Fibroblast of peridontal ligament (primary cell): ENCODE measurements around the gene PCBD1.
"Not testable (repeated sequence)": the region's sequence is repeated elsewhere in the genome, so short reads cannot be mapped to it uniquely, and the experiment has no call there.

Experiments used
- DNase-seq: peaks from one replicate; pipeline ENCODE4 v3.0.0-alpha.2; 2010; ENCODE audit errors: extremely low read depth

PCBD1 gene

DNA sequence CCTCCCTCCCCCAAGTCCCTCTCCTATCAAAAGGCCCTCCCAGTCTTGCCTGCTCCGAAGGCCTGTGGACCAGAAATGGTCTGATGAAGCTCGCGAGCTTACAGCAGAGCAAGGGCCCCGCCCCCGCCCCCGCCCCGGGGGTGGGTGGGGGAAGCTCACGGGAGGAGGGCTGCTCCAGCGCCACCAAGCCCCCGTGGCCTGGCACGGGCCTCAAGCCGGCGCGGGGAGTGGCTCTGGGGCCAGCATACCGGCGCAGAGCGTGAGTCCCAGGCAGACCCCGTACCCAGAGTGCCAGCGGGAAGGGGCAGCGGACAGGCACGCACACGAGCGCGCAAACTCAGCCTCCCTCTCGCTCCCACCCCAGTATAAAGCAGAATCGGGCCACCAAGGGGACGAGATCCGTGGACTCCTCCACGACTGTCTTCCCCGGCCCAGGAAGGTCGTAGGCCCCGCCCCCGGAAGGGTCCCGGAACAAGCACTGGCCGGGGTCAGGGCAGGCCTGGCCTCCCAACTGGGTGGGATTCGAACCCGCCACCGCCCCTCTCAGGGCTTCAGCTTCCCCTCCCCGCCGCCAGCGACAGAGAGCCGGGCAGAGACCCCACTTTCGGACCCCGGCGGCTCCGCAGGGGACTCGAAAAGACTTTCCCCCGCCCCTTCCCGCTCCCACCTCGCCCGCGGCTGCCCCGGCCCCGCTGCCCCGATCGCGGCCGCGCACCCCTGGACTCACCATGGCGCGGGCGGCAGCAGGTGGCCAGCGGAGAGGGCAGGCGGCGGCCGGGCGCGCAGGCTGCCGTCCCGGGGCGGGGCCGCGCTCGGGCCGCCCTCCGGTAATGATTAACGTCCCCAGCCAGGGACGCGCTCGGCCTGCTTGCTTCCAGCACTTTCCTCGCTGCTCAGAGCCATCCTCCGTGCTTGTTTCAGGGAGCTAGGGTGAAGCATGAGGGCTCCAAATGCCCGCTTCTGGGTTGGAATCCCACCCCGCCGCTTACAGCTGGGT, at the start of gene PCBD1:
Gene PCBD1, minus strand, starts transcription at position 762 of the 997 bp plus-strand sequence. Its CDS starts 32 bp downstream, at position 730.
- peak; percentile 62 for DNase-seq

DNA sequence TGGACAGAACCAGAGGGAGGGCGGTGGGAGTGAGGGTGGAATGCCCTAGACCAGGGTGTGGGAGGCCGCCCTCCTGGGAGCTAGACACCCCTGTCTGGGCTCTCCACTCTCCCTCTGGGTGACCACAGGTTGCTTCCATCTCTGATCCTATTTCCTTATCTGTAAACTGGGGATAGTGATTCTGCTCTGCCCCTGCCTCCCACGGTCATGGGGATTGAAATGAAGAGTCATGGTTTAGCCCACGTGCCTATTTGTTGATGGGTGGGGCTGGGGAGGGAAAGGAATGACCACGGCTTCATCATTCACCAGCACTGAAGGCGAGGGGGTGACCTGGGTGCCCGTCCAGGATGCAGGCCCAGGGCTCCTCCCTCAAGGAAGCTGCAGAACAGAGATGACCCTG, 49.3 kb upstream of the PCBD1 start:
- no peak for DNase-seq

DNA sequence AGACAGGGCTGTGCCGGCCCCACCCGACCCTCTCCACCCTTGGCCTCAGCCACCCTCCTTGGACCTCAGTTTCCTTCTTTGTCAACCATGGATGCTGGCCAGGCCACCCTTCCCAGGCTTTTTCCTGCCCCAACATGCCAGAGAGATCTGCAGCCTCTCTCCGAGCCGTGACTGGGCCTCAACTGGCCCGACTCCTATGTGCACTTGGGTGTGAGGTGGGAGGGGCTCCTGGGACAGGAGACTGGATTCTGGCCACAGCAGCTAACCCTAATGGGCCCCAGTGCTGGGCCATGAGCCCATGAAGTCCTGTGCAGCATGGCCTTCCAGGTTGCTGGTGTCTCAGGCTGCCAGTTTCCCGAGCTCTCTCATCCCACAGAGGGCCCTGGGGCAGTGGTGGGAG, 47.7 kb upstream of the PCBD1 start:
- no peak for DNase-seq

DNA sequence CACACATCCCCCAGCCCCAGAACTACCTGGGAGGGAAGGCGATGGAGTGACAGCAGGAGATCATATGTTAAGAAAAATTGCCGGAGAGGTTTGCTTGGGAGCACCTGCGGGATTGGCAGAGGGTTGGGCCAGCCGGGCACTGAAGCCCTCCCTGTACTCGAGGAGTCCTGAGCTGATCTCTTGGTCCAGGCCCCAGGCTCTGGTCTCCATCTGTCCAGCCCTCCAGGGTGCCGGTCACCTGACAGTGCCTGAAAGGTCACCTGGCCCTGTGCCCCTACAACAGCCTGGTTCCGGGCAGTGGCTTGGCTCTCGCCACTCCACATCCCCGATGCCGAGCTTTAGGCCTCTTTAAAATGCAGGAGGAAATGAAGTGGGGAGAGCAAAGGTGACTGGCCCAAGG, 47.3 kb upstream of the PCBD1 start:
- DNase-seq: no peak

DNA sequence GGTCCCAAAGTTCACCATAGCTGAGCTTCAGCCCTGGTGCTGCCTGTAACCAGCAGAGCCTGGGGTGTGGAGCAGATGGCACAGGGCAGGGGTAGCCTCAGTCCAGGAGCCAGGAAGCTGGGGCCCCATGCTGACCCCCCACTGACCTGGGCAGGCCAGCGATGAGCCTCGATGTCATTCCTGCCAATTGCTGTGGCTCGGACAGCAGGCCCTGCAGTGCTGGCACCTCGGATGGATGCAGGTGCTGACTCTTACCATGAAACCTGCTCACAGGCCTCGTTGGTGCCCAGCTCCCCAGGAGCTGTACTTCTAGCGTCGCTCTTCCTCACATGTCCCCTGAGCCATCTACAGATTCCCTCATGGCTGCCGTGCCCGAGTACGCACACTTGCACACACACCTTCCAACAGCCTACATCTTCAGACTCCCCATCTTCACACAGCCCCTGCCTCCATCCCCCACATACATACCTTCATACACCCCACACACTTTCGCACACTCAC, 46.8 kb upstream of the PCBD1 start:
- no peak for DNase-seq

DNA sequence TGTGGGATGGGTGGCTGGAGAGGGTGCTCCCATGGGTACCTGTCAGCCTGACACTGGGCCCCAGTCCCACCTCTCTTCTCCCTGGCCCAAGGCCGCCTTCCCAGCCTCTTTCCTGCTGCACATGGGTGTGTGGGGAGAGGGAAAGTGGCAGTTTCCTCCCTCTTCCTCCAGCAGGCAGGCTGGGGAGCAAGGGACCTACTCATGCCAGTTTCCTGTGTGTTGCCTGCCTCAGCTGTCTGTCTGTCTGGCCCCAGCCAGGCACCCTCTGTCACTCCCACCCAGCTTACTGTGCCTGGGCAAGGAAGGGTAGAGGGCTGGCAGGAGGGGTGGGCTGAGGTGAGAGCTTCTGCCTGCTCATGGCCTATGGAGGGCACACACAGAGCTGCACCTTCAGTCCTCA, 46.3 kb upstream of the PCBD1 start:
- DNase-seq: no peak

DNA sequence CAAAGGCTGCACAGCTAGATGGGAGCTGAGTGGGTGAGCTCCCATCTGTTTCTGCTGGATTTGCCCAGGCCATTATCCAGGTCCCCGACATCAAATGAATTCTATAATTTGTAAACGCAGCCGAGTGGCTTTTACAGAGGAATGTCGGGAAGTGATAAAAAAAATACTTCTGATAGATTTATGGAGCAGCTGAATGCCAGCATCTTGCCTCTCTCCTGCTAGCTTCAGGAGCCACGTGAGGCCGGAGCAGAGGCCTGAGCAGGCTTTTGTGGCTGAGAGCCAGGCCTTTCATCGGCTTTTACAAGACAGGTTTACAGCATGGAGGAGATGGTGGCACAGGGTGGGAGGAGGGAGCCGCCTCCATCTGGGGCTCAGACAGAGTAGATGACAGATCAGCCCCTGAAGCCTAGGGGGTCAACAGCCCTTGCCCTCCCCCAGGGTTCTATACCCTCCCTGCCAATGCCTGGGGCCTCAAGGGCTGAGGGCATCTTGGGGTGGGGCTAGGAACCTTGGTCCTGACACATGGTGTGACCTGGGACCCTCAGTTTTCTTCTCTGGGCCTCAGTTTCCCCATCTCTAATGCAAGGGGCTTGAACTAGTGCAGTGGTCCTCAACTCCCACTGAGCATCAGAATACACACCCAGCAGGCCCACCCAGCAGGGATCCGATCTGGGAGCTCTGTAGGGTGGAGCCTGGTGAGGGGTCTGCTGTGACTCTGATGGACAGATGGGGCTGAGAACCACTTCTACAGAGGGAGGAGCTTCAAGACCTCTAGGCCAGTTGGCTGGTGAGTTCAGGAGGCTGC, 44.2 kb upstream of the PCBD1 start:
- DNase-seq: no peak

DNA sequence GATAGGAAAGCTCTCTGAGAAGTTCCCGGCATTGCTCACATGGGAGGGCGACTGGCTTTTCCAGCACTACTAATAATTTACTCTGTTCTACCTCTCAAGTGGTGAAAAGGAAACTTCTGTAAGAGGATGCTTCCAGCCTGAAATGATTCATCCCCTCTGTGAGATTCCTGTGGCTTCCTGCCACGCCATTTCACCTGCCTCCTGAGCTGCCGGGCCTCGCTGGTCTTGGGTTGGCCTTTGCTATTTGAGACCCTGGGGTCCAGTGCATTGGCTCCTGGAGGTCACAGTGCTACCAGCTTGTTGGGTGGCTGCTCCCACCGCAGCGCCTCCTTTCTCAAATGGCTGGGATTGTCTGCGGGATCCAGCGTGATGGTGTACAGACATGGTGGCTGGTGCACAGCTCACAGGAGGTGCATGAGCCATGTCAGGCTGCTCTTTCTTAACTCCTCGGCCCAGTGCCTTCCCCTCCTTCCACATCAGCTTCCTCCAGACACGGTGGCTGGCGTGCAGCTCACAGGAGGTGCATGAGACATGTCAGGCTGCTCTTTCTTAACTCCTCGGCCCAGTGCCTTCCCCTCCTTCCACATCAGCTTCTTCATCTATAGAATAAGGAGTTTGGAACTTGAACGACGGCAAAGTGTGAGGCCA, 42.9 kb upstream of the PCBD1 start:
- DNase-seq: no peak

DNA sequence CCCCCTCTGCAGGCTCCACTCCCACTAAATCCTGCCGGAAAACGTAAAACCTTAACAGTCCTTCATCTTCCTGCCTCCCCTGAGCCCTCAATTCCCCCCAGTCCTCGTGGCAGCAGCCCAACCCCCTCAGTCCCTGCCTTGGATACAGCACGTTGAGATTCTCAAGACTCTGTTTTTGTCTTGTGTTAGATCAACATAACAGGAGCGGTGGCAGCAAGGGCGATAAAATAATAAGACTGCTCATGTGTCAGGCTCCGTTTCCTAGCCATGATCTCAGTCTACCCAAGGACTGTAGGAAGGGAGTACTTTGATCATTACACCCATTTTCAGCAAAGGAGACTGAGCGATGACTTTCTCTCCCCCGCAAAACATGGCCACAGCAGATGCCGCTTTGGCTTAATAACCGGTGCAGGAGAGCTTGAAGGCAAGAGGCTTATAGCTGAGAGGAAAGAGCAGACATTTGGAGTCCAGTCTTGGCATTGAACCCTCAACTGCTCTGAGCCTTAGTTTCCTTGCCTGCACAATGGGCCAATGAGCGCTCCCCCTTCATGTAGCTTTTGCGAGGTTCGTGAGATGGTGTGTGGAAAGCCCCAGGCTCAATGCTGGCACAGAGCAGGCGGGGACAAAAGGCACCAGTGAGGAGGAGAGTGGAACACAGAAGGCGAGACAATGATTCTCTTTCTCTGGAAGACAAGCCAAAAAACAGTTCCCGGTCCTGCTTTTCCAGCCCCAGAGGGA, 42.1 kb upstream of the PCBD1 start:
- DNase-seq: no peak

DNA sequence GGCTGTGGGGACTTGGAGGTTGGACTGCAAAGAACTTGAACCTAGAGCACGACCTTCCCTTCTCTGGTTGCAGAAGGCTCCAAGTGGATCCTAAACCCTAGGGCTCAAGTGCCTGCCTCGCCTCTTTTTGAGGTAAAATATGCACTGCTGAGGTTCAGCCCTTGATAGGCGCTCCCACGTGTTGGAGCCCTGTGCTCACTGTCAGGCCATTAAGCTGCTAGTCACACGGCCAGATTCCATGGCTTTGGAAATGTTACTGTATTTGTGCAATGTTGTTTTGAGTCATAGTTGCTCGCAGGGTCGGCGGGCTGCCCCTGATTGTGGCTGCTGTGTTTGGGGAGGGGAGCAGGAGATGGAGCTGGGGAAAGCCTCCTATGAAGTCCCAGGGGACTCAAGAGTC, 39.8 kb upstream of the PCBD1 start:
- no peak for DNase-seq

DNA sequence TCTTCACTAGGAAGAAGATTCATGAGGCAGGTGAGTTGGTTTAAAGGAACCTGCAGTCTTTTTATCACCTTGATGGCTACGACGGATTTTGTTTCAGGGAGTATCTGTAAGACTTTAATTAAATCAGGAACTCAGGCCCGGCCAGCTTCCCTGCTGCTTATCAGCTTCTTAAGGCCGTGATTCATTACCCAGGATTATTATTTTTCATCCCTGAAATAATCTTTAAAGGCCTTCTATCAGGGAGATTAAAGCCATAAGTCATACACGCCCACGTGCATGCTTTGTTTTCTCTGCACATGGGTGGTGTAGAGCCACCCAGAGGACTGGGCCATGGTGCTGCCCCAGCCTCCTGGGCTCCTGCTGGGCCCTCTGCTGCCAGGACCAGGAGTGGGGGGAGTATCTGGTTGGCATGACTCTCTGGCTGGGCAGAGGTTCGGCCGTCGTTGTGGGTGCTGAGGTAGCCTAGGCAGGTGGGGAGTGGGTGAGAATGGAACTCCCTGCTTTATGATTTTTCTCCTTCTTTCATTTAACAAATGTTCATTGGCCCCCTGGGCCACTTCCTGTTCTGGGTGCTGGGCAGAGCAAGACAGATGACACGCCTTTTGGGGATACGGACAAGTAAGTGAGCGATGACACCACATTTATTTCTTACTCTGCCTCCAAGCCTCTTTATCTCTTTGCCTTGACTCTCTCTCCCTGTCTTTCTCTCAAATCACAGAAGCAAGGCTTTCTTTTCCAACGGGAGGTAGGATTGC, 39.0 kb upstream of the PCBD1 start:
- DNase-seq: no peak

DNA sequence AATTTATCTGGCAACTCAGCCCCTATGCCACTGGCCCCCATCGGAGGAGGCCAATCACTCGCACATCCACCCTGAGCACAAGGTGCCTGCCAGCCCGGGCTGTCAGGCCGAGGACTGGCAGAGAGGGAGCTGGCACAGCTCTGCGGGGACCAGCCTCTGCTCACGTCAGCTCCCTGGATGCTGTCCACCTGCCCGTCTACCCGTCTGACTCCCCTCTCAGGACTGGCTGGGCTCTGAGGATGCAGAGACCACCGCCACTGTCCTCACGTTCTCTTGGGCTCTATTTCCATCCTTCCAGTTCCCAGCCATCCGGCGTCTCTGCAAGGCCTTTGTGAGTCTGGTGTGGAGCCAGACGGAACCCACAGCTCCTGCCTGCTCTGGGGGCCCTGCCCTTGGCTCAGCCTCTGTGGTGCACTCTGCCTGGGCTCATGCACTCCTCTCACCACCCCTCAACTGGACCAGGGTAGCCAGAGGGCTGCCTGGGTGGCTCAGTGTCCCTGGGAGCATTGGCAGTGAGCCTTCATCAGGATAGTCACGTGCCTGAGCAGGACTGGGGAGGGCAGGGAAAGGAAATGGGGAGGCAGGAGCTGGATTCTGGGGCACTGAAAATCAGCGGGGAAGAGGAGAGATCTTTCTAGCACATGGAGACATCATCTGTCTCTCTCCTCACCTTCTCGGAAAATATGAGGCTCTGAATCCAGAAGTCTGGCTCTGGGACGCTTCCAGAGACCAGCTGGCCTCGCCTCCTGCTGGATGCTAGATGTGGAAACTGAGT, 38.0 kb upstream of the PCBD1 start:
- DNase-seq: no peak

DNA sequence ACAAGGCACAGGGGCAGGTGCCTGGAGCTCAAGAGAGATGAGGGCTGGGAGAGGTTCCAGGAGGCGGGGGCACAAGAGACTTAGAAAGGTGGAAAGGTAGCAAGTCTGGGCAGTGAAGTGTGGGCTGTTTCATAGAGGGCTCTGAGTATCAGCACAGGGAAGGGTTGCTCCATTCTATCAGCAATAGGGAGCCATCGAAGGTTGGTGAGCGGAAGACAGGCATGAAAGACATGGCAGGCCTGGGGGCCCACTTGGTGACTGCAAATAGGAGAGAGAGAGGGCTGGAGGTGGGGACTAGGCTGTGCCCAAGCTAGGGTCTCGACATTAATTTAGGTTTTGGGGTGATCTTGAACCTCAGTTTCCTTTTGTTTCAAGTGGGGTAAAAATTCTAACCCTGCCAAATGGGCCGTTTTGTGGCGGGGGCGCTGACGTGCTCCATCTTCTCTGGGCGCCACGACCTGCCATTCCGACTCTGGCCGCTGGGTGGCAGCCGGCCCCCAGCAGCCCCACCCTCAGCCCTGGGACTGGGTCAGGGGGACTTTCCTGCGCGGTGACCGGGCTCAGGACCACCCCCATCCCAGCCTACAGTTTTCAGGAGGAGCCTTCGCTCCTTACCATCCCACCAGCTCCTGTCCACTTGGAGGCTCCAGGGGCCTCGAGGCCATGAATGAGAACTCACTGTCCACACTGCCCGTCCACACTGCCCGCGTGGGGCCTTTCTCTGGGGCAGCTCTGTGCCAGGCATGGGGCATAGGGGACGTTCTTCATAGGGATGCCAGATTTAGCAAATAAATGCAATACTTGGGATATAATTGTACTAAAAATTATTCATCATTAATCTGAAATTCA, 37.2 kb upstream of the PCBD1 start:
- DNase-seq: no peak

DNA sequence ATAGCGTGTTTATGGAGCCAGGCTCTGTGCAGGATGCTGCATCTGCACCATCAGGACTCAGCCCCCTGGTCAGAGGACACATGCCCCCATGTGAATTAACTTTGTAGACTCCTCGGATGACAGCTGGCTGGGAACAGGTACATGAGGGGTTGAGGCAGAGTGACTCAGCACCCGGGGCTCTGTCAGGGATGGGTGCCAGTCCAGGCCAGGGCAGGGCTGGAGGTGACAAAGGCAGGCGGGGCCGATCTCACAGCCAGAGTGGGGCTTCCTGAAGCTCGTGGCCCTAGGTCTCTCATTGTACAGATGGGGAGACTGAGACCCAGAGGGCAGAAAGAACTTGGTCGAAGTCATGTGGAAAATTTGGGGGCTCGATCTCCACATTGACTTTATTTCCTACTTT, 35.3 kb upstream of the PCBD1 start:
- no peak for DNase-seq

DNA sequence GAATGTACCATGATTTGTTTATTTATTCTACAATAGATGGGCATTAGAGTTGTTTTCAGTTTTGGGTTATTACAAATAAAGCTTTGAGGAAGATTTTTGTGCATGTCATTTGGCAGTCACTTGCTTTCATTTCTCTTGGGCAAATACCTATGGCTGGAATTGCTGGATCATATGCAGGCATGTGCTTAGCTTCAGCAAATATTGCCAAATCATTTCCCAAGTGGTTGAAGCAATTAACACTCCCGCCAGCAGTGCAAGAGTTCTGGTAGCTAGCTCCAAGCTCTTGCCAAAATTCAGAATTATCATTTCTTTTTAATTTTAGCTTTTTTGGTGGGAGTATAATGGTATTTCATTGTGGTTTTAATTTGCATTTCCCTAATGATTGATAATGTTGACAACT, 32.9 kb upstream of the PCBD1 start:
- no peak for DNase-seq

DNA sequence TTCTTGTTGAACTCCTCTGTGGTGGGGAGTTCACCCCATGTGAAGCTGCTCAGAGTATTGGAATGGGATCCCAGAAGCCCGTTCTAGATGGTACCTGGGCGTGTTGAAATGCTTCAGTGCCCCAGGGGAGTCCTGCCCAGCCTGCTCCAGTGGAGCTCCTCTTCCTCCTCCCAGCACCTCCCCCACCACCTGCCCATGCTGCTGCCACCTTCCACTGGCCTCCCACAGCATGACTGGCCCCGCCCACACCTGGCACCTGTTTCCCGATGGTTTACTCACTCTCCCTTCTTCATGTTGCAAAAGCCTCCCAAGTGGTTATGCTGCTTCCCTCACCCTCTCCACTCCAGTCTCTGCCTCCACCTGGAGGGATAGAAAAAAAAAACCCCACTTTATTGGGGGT, 32.2 kb upstream of the PCBD1 start:
- DNase-seq: no peak

DNA sequence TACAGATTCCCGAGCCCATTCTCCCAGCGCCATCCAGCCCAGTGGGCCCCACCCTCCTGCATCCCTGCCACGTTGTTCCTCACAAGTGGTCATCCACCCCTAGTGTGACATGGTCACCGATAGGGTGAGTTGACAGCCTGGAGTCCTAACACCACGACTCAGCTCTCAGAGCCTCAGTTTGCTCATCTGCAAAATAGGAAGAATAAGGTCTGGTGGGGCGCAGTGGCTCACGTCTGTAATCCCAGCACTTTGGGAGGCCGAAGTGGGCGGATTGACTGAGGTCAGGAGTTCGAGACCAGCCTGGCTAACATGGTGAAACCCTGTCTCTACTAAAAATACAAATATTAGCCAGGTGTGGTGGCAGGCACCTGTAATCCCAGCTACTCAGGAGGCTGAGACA, 31.5 kb upstream of the PCBD1 start:
- not testable (repeated sequence) for DNase-seq

DNA sequence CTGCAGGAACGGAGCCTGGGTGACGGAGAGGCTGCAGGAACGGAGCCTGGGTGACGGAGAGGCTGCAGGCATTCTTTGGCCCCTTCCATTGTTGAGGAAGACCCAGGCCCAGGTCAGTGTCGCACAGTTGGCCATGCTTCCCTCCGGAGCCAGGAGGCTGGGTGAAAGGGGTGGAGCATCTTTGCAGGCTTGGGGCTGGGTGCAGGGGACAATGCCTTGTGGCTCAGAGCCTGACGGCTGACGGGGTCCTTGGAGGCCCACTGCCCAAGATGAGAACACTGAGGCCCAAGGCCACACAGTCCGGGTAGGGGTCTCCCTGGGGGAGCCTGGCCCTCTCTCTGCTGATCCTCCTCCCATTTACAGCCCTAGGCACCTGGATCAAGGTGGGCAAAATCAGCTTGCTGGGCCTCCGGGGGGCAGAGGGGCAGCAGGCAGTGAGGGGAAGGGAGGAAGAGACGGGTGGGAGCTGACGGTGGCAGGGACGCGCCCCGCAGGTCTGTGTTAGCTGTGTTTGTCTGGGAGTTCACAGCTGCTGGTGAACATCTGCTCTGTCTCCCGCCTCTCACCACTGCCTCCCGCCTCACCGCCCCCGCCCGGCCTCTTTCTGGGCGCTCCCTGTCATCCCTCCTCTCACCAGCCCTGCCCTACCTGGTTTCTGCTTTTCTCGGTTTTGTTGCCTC, 30.6 kb upstream of the PCBD1 start:
- no peak for DNase-seq
